Spleen (tissue), 13 donors: ENCODE data around the gene VMO1. TPM values are rescaled to one million over a fixed set of nuclear protein-coding genes. Genes with fewer than 3 reads are reported as not detected.
A peak's percentile ranks its signal among the peaks of the same experiment; 100 is the strongest.

ENCODE experiments used
- DNase-seq: peaks from one replicate; pipeline ENCODE4 v3.0.0-alpha.2; 2020
- H3K27ac ChIP-seq, 8 donors: fragments of 200-600 bp; sonication (generic) in 7 of 8; 1 replicate in 4 of 8; 2 replicates in 4 of 8; pipeline versions ENCODE4 v1.5.0 to v1.8.0; 2016 to 2021; ENCODE audit warnings: inconsistent platforms in 4 of 8, mild to moderate bottlenecking in 4 of 8, moderate library complexity in 1 of 8
- H3K27me3 ChIP-seq, 7 donors: fragments of 200-600 bp; sonication (generic) in 6 of 7; replicated peaks in 1 of 7; 1 replicate in 4 of 7; 2 replicates in 3 of 7; pipeline versions ENCODE4 v1.5.0 to v1.8.0; 2016 to 2021; ENCODE audit warnings: inconsistent platforms in 3 of 7, mild to moderate bottlenecking in 1 of 7
- H3K36me3 ChIP-seq, 6 donors: fragments of 200-600 bp; sonication (generic) in 5 of 6; 1 replicate in 4 of 6; 2 replicates in 2 of 6; pipeline versions ENCODE4 v1.5.0 to v1.8.0; 2016 to 2021; ENCODE audit warnings: inconsistent platforms in 2 of 6
- H3K4me1 ChIP-seq, 6 donors: fragments of 200-600 bp; sonication (generic) in 5 of 6; 1 replicate in 3 of 6; 2 replicates in 3 of 6; pipeline versions ENCODE4 v1.5.0 to v1.8.0; 2016 to 2021; ENCODE audit warnings: inconsistent platforms in 3 of 6
- H3K4me3 ChIP-seq, 8 donors: fragments of 200-600 bp; sonication (generic) in 7 of 8; 1 replicate in 4 of 8; 2 replicates in 4 of 8; pipeline versions ENCODE4 v1.5.0 to v1.8.0; 2016 to 2021; ENCODE audit warnings: inconsistent platforms in 4 of 8, mild to moderate bottlenecking in 4 of 8, moderate library complexity in 2 of 8
- H3K9me3 ChIP-seq, 8 donors: fragments of 200-600 bp; sonication (generic) in 7 of 8; 1 replicate in 4 of 8; 2 replicates in 4 of 8; pipeline versions ENCODE4 v1.5.0 to v1.8.0; 2016 to 2021; ENCODE audit warnings: inconsistent platforms in 4 of 8
- CTCF ChIP-seq, 11 experiments: fragments of 200-600 bp in 7 of 11; fragments of 450-650 bp in 4 of 11; sonication (generic) in 4 of 11; IDR thresholded peaks in 8 of 11; conservative IDR thresholded peaks in 3 of 11; 1 replicate in 7 of 11; 2 replicates in 4 of 11; pipeline versions ENCODE4 v1.4.0 to v1.8.0; 2016 to 2021; ENCODE audit warnings: antibody characterized with exemption in 11 of 11, inconsistent platforms in 4 of 11, mild to moderate bottlenecking in 1 of 11
- POLR2A ChIP-seq, 3 donors: fragments of 450-650 bp; IDR thresholded peaks; one replicate each; pipeline ENCODE4 v1.5.1; 2017; ENCODE audit warnings: antibody characterized with exemption in 3 of 3, mild to moderate bottlenecking in 1 of 3
- POLR2AphosphoS5 ChIP-seq, 3 donors: sonication (generic); formaldehyde crosslinking; IDR thresholded peaks; one replicate each; pipeline ENCODE4 v1.5.1; 2017; ENCODE audit warnings: antibody characterized with exemption in 3 of 3
- WGBS, 5 donors: extraction: QIAGEN DNeasy Blood & Tissue Kit in 3 of 5; methylation state at CpG; one replicate each; pipeline versions ENCODE4 v1.1.5 to v1.1.7; 2013 to 2018; 5-methylcytosine and 5-hydroxymethylcytosine counted together
- intact Hi-C: fragments of 100-400 bp; cut with DNase I; formaldehyde crosslinking; loops from one replicate; pipeline ENCODE4 v1.15.0; 2023; ENCODE audit warnings: low total_unique reads
- long read RNA-seq, 2 donors: transcript quantifications; one replicate each; lab custom pipeline, GENCODE V29; 2026
- polyA plus RNA-seq, 3 donors: library from polyadenylated mRNA; stranded (reverse); fragments of 200-250 nt; gene quantifications; one replicate each; pipeline ENCODE4 v1.2.1, GENCODE V29; 2013
- total RNA-seq, 7 donors: library from RNA; depleted of rRNA in 3 of 7; stranded (reverse); fragments of >200 nt in 3 of 7; fragmentation: NEBNext Ultra II Directional in 4 of 7; extraction: Animal tissue kit (Norgen Biotek cat#: 25700) in 4 of 7; gene quantifications; one replicate each; pipeline versions ENCODE4 v1.1.0 to v1.2.1, GENCODE V29; 2016 to 2021
- donor health status: healthy with polysubstance abuse.
- donor health status: DM: no; HTN: no; CAD: no; lungs with moderate emphysema.
- donor health status: DM: no; HTN: no; CAD: no.
- donor health status: Bipolar disorder and iron deficiency.
- donor health status: healthy.
- donor health status: DM: no; HTN: no; CAD: no.
- donor health status: DM: yes; HTN: yes; CAD: no.

The VMO1 gene
- total RNA-seq (10 to 100 TPM in 5 of 7 donors, 1 to 10 TPM in 2; 5.8 to 74.3 (median 16.5) TPM), polyA plus RNA-seq (10 to 100 TPM in 1 of 3 donors, 1 to 10 TPM in 2; 5.0 to 10.9 (median 8.4) TPM)
- long read RNA-seq, donor 1, transcript VMO1-203 (3 exons, 712 nt) = minor isoform, 5 of 20 reads
- long read RNA-seq, donor 1, transcript VMO1-201 (3 exons, 766 nt) = major isoform, 6 of 20 reads
- long read RNA-seq, donor 1, partial matches to known transcripts = 9 of 20 reads
- long read RNA-seq, donor 1, other reads (novel, unspliced or antisense) = 0 of 20 reads
- long read RNA-seq, donor 2, partial matches to known transcripts = 0 of 1 reads
- long read RNA-seq, donor 2, other reads (novel, unspliced or antisense) = 0 of 1 reads

DNA sequence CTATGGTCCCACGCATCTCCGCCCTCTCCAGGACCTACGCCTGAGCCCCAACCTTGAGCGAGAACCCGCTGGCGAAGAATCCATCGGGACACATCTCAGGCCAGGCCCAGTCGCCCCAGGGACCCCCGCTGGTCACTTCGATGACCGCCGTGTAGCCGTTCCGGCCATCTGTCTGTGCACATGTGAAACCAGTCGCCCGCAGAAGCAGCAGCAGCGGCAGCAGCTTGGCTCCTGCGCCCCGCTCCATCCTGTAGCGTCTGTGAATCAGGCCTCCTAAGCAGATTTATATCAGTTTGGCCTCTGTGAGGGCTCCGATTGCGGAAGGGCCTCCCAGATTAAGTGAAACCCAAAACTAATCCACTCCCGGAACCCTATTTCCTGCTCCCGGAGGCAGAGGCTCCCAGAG lies at the start of gene VMO1:
Gene VMO1 (minus strand): TSS at position 259 of the 406 bp plus-strand sequence. CDS start 12 bp downstream, at position 247.
- 1 to 6% (median 5%) methylated on average over 12 to 24 of the region's 24 CpGs for WGBS, 5 donors
- H3K4me1 ChIP-seq = peaks cover 24 to 66% (median 50%) of the 10 kb centered on the region in 6 donors
- peak within 1 kb of the TSS in 6 of 8 donors; percentile 3 to 58 (median 18) for H3K4me3 ChIP-seq
- H3K27me3 ChIP-seq = peaks cover 0 to 87% (median 34%) of the 10 kb centered on the region in 7 donors
- peak within 1 kb of the TSS in 6 of 8 donors; percentile 2 to 67 (median 40) for H3K27ac ChIP-seq
- intact Hi-C loops = loop anchor here (5.0 to 10.0 kb wide), 2 partner anchors 51 to 101 kb away; partner anchors contain the start of genes CXCL16, MED11 and ZMYND15
- TF ChIP-seq POLR2AphosphoS5 (IDR thresholded peaks at IDR 0.05) (peak; percentile 52 to 80 (median 67)), CTCF (IDR thresholded peaks at IDR 0.05 in 8 of 11, conservative IDR thresholded peaks at IDR 0.05 in 3 of 11) (no peak)
- no peaks in the 10 kb centered on the region for H3K36me3 ChIP-seq
- no peaks in the 10 kb centered on the region for H3K9me3 ChIP-seq
- peak; percentile 83 for DNase-seq

DNA sequence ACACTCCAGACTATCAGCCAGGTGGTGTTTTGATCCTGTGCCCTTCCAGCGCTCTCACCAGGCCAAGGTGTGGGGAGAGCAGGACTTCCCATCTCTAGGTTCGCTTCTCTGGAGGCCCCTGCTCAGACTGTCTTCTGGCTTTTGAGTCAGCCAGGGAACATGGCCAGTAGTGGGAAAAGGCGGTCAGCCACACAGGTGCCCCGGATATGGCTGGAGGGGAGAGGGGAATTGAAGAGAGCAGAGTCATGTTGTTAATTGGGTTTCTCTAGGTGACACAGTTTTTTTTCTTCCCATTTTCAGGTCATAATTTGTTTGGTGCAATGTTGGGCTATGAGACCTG lies 48.5 kb upstream of the VMO1 start:
- Histone ChIP-seq H3K27me3 (no peaks in the 10 kb centered on the region), H3K4me1 (peaks cover 28 to 62% (median 41%) of the 10 kb centered on the region in 6 donors), H3K27ac (peak overlapping the region in 5 of 8 donors; percentile 92 to 96 (median 93)), H3K36me3 (peaks cover 0 to 22% (median 8%) of the 10 kb centered on the region in 6 donors), H3K9me3 (no peaks in the 10 kb centered on the region), H3K4me3 (peak overlapping the region in 5 of 8 donors; percentile 89 to 97 (median 96))
- no peak for DNase-seq
- intact Hi-C loops = no loop called here
- TF ChIP-seq CTCF (IDR thresholded peaks at IDR 0.05 in 8 of 11, conservative IDR thresholded peaks at IDR 0.05 in 3 of 11) = no peak
- no peak for TF ChIP-seq POLR2A (IDR thresholded peaks at IDR 0.05)
- TF ChIP-seq POLR2AphosphoS5 (IDR thresholded peaks at IDR 0.05) = no peak
- WGBS, 5 donors = 79 to 89% (median 86%) methylated on average over 4 of the region's 4 CpGs

DNA sequence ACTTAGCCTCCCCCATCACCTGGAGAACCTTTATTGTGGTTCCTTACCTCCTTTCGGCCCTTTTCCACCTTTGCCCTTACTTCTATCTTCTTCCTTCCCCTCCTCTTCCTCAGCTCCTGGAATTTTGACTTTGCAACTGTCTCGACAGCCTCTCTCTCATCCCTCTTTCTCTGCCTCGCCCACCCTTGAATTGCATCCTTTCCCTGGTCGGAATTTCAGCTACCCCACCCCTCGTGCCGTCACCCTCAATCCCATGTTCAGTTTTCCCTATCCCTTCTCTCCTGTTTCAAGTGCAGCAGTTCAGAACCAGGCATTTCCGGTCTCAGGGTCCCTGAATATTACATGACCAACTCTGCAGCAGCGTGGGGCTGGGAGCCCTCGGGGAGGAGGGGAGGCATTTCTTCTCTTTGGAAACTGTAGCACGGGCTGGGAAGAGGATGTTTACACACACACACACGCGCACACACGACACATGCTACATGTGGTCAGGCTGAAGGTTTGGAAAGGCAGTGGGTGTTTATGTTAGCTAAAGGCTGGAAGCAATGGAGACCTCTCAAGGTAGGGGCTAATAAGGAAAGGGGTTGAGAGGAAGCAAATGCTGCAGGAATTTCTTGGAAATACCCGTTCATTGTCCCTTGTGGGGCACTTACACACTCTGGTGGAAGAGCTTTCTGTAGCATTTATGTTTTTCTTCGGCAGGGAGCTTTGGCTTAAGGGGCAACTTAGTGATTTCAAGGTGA lies 47.9 kb upstream of the VMO1 start:
- TF ChIP-seq POLR2A (IDR thresholded peaks at IDR 0.05) (no peak), CTCF (IDR thresholded peaks at IDR 0.05 in 8 of 11, conservative IDR thresholded peaks at IDR 0.05 in 3 of 11) (no peak), POLR2AphosphoS5 (IDR thresholded peaks at IDR 0.05) (no peak)
- Histone ChIP-seq H3K27ac (peak overlapping the region; percentile 82 to 96 (median 92)), H3K9me3 (no peaks in the 10 kb centered on the region), H3K4me1 (peaks cover 28 to 58% (median 41%) of the 10 kb centered on the region in 6 donors), H3K27me3 (no peaks in the 10 kb centered on the region), H3K4me3 (peak overlapping the region; percentile 59 to 97 (median 94)), H3K36me3 (peaks cover 0 to 19% (median 8%) of the 10 kb centered on the region in 6 donors)
- 6 to 12% (median 10%) methylated on average over 15 of the region's 15 CpGs for WGBS, 5 donors
- no peak for DNase-seq
- intact Hi-C loops = no loop called here
